Measurements from ENCODE around the gene ZNF771.

- TF ChIP-seq POLR2A (IDR thresholded peaks at IDR 0.05; ENCODE audit: low read length) (no peak), GATA1 (IDR thresholded peaks at IDR 0.05; ENCODE audit: low read depth, low read length) (no peak)
Measured at GRCh38 chr16:30406795-30407101, 658 bp upstream of the ZNF771 start.
